Smooth muscle cell (in vitro differentiated cells): ENCODE results near the gene OR2J2. TPM values are rescaled to one million over a fixed set of nuclear protein-coding genes. Genes with fewer than 3 reads are reported as not detected.

Source experiments
- polyA plus RNA-seq: library from polyadenylated mRNA; unstranded; fragments of >200 nt; fragmentation: Nextera tagmentation; extraction: Ambion mirVana; gene quantifications from 2 replicates; pipeline ENCODE4 v1.2.1, GENCODE V29; 2016
- total RNA-seq: library from RNA; depleted of rRNA; stranded (reverse); fragments of >200 nt; gene quantifications from 2 replicates; pipeline ENCODE4 v1.2.3, GENCODE V29; 2014

Gene OR2J2
- total and polyA plus RNA-seq, 2 experiments from 2014 or later, result not detected

Other genes with a start within 250 kb of the OR2J2 start
- gene TRIM27, start 246.9 kb upstream of the OR2J2 start, total RNA-seq, result 61.6 and 63.8 TPM in 2 replicates
- 55.5 and 62.0 TPM in 2 replicates for gene TRIM27, start 246.9 kb upstream of the OR2J2 start, polyA plus RNA-seq
- 0.58 and 2.6 TPM in 2 replicates for gene ZNF311, start 165.6 kb upstream of the OR2J2 start, total RNA-seq
- 0.17 and 1.0 TPM in 2 replicates for gene ZNF311, start 165.6 kb upstream of the OR2J2 start, polyA plus RNA-seq
- not detected in 2 replicates for gene OR2W1, start 125.7 kb upstream of the OR2J2 start, total RNA-seq
- not detected in 2 replicates for gene OR2W1, start 125.7 kb upstream of the OR2J2 start, polyA plus RNA-seq
- not detected in 2 replicates for gene OR2B3, start 83.6 kb upstream of the OR2J2 start, total RNA-seq
- not detected in 2 replicates for gene OR2B3, start 83.6 kb upstream of the OR2J2 start, polyA plus RNA-seq
- gene OR2J1, start 71.4 kb upstream of the OR2J2 start, total RNA-seq, result not detected in 2 replicates
- gene OR2J1, start 71.4 kb upstream of the OR2J2 start, polyA plus RNA-seq, result not detected in 2 replicates
- not detected in 2 replicates for gene OR2J3, start 62.8 kb upstream of the OR2J2 start, total RNA-seq
- gene OR2J3, start 62.8 kb upstream of the OR2J2 start, polyA plus RNA-seq, result not detected in 2 replicates
- gene OR14J1, start 130.8 kb downstream of the OR2J2 start, total RNA-seq, result not detected in 2 replicates
- gene OR14J1, start 130.8 kb downstream of the OR2J2 start, polyA plus RNA-seq, result not detected in 2 replicates
- gene OR5V1, start 198.0 kb downstream of the OR2J2 start, total RNA-seq, result not detected in 2 replicates
- not detected in 2 replicates for gene OR5V1, start 198.0 kb downstream of the OR2J2 start, polyA plus RNA-seq
- not detected in 2 replicates for gene OR12D3, start 204.4 kb downstream of the OR2J2 start, total RNA-seq
- gene OR12D3, start 204.4 kb downstream of the OR2J2 start, polyA plus RNA-seq, result not detected in 2 replicates
- gene OR12D2, start 224.7 kb downstream of the OR2J2 start, total RNA-seq, result not detected in 2 replicates
- not detected in 2 replicates for gene OR12D2, start 224.7 kb downstream of the OR2J2 start, polyA plus RNA-seq
- gene OR12D1, start 244.0 kb downstream of the OR2J2 start, total RNA-seq, result not detected in 2 replicates
- gene OR12D1, start 244.0 kb downstream of the OR2J2 start, polyA plus RNA-seq, result not detected in 2 replicates